HG02938 (cell line): Measurements from ENCODE around the gene GSDMA.

Source experiments
- ATAC-seq: cut with Tn5 transposase; IDR thresholded peaks from one replicate; pipeline ENCODE4 v1.9.1; 2021; ENCODE audit warnings: mild to moderate bottlenecking, moderate library complexity; ENCODE audit not compliant: unreplicated experiment

The GSDMA gene

GRCh38 chr17:39962642-39963220 is at the start of gene GSDMA:
Gene GSDMA (plus strand): TSS chr17:39963004. CDS start chr17:39965688, 2,684 bp downstream.
- no peak for ATAC-seq

- ATAC-seq = no peak
Observed at GRCh38 chr17:39913989-39914388, 48.8 kb upstream of the GSDMA start.

- no peak for ATAC-seq
Observed at GRCh38 chr17:39915559-39915958, 47.2 kb upstream of the GSDMA start.

- no peak for ATAC-seq
Observed at GRCh38 chr17:39916918-39917317, 45.9 kb upstream of the GSDMA start.

GRCh38 chr17:39919087-39919683 is 43.6 kb upstream of the GSDMA start:
- ATAC-seq = no peak

GRCh38 chr17:39920218-39921210 is 42.3 kb upstream of the GSDMA start:
- no peak for ATAC-seq

GRCh38 chr17:39921323-39921722 is 41.5 kb upstream of the GSDMA start:
- ATAC-seq = no peak

GRCh38 chr17:39922006-39922405 is 40.8 kb upstream of the GSDMA start:
- ATAC-seq = no peak

GRCh38 chr17:39923230-39923629 is 39.6 kb upstream of the GSDMA start:
- ATAC-seq = no peak

GRCh38 chr17:39923836-39924690 is 38.7 kb upstream of the GSDMA start:
- no peak for ATAC-seq

GRCh38 chr17:39924691-39925055 is 38.1 kb upstream of the GSDMA start:
- ATAC-seq = no peak

GRCh38 chr17:39925282-39926134 is 37.3 kb upstream of the GSDMA start:
- ATAC-seq = no peak

- ATAC-seq = no peak
Observed at GRCh38 chr17:39926135-39926587, 36.6 kb upstream of the GSDMA start.

- ATAC-seq = no peak
Observed at GRCh38 chr17:39926588-39927100, 36.2 kb upstream of the GSDMA start.

- ATAC-seq = no peak
Observed at GRCh38 chr17:39927101-39927928, 35.5 kb upstream of the GSDMA start, which contains the start of the genes LRRC3C and ORMDL3. Gene LRRC3C (plus strand): TSS chr17:39927732. CDS start chr17:39941524, 13,792 bp downstream. Gene ORMDL3 (minus strand): TSS chr17:39927601. CDS start chr17:39924203, 3,398 bp downstream.

GRCh38 chr17:39927929-39928857 is 34.6 kb upstream of the GSDMA start:
- ATAC-seq = no peak

GRCh38 chr17:39928858-39929645 is 33.8 kb upstream of the GSDMA start:
- no peak for ATAC-seq
